Measurements from ENCODE around the gene TLE4. TPM values are rescaled to one million over a fixed set of nuclear protein-coding genes. Genes with fewer than 3 reads are reported as not detected.

The TLE4 gene
- polyA plus RNA-seq, 1 of the 3 experiments (the other 2 are of a cell fraction): 40.4 TPM

DNA sequence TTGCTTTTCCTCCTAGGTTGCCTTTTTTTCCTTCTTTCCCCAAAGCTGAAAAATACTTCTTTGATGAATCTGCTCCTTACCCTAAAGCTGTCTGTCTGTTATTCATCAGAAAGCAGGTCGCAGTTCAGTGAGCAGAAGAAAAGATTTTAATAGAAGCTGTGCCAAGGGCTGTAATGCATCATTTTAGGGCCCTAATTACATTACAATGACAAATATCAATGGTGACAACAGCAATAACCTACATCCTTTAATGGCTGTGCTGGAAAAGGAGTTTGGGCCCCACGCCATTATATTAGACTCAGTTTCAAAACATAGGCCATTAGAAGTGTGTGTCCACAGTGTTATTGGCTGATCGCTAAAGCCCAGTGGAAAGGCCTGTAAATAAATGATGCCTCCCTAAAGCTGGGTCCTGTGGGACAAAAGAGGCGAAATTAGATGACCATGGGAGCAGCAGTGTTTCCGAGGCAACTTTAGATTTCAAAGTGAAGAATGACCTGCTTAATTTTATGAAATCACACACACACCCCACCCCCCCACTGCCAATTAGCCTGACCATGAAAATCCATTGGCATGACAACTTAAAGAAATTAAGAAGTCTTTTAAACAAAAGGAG, 38.4 kb downstream of the TLE4 start (continued):
- TF ChIP-seq, protein P1, sequence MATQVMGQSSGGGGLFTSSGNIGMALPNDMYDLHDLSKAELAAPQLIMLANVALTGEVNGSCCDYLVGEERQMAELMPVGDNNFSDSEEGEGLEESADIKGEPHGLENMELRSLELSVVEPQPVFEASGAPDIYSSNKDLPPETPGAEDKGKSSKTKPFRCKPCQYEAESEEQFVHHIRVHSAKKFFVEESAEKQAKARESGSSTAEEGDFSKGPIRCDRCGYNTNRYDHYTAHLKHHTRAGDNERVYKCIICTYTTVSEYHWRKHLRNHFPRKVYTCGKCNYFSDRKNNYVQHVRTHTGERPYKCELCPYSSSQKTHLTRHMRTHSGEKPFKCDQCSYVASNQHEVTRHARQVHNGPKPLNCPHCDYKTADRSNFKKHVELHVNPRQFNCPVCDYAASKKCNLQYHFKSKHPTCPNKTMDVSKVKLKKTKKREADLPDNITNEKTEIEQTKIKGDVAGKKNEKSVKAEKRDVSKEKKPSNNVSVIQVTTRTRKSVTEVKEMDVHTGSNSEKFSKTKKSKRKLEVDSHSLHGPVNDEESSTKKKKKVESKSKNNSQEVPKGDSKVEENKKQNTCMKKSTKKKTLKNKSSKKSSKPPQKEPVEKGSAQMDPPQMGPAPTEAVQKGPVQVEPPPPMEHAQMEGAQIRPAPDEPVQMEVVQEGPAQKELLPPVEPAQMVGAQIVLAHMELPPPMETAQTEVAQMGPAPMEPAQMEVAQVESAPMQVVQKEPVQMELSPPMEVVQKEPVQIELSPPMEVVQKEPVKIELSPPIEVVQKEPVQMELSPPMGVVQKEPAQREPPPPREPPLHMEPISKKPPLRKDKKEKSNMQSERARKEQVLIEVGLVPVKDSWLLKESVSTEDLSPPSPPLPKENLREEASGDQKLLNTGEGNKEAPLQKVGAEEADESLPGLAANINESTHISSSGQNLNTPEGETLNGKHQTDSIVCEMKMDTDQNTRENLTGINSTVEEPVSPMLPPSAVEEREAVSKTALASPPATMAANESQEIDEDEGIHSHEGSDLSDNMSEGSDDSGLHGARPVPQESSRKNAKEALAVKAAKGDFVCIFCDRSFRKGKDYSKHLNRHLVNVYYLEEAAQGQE (IDR thresholded peaks at IDR 0.05; ENCODE audit: low read depth, low read length): 0 out of 2 replicates have a peak, but pooled peaks have one; percentile 19
- TF ChIP-seq CHD2 (IDR thresholded peaks at IDR 0.05; ENCODE audit: low read length, partially characterized antibody) (peak; percentile 64), FOXJ3 (CRISPR knock-in tag; IDR thresholded peaks at IDR 0.05) (peak; percentile 83), MXI1 (IDR thresholded peaks at IDR 0.05; ENCODE audit: low read depth, low read length) (no peak; the same call in 1 of the 2 replicates), RFX5 (IDR thresholded peaks at IDR 0.05; ENCODE audit: low read length) (no peak), JUND (IDR thresholded peaks at IDR 0.05) (peak; percentile 95), FOXM1 (IDR thresholded peaks at IDR 0.05; ENCODE audit: low read depth) (peak; percentile 83), MEF2A (IDR thresholded peaks at IDR 0.05; ENCODE audit: borderline replicate concordance, low read depth) (peak; percentile 85), SIN3A (IDR thresholded peaks at IDR 0.05; ENCODE audit: borderline replicate concordance, low read depth, low read length) (0 out of 2 replicates have a peak, but pooled peaks have one; percentile 61), EZH2phosphoT487 (IDR thresholded peaks at IDR 0.05; ENCODE audit: borderline replicate concordance, low read depth) (no peak), GATA2 (CRISPR knock-in tag; IDR thresholded peaks at IDR 0.05) (peak; percentile 47), TCF12 (IDR thresholded peaks at IDR 0.05) (peak; percentile 99), TAF1 (IDR thresholded peaks at IDR 0.05; ENCODE audit: borderline replicate concordance, low read depth, low read length) (0 out of 2 replicates have a peak, but pooled peaks have one; percentile 6), RXRA (IDR thresholded peaks at IDR 0.05; ENCODE audit: borderline replicate concordance, low read depth) (peak; percentile 75), YY1 (IDR thresholded peaks at IDR 0.05; ENCODE audit: low read depth) (0 out of 2 replicates have a peak, but pooled peaks have one; percentile 16), POLR2AphosphoS5 (IDR thresholded peaks at IDR 0.05; ENCODE audit: low read depth, low read length) (peak; percentile 94), NRF1 (IDR thresholded peaks at IDR 0.05; ENCODE audit: low read depth, low read length) (no peak), USF2 (IDR thresholded peaks at IDR 0.05; ENCODE audit: borderline replicate concordance, low read depth, low read length) (no peak), SMC3 (IDR thresholded peaks at IDR 0.05; ENCODE audit: low read depth, low read length) (peak; percentile 16; the same call in 1 of the 2 replicates), RCOR1 (IDR thresholded peaks at IDR 0.05; ENCODE audit: low read length) (peak; percentile 79), ELF1 (IDR thresholded peaks at IDR 0.05) (no peak), EP300 (IDR thresholded peaks at IDR 0.05; ENCODE audit: borderline replicate concordance in 1 of 2, low read depth in 1 of 2, low read length in 1 of 2) (peak; percentile 93 to 94), NFIC (IDR thresholded peaks at IDR 0.05; ENCODE audit: borderline replicate concordance) (peak; percentile 96), RAD21 (IDR thresholded peaks at IDR 0.05; ENCODE audit: low read length) (peak; percentile 51)
- TF ChIP-seq, protein P2, sequence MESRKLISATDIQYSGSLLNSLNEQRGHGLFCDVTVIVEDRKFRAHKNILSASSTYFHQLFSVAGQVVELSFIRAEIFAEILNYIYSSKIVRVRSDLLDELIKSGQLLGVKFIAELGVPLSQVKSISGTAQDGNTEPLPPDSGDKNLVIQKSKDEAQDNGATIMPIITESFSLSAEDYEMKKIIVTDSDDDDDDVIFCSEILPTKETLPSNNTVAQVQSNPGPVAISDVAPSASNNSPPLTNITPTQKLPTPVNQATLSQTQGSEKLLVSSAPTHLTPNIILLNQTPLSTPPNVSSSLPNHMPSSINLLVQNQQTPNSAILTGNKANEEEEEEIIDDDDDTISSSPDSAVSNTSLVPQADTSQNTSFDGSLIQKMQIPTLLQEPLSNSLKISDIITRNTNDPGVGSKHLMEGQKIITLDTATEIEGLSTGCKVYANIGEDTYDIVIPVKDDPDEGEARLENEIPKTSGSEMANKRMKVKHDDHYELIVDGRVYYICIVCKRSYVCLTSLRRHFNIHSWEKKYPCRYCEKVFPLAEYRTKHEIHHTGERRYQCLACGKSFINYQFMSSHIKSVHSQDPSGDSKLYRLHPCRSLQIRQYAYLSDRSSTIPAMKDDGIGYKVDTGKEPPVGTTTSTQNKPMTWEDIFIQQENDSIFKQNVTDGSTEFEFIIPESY (IDR thresholded peaks at IDR 0.05; ENCODE audit: borderline replicate concordance, low read depth): peak; percentile 85; the same call in 1 of the 2 replicates

Measured in SK-N-SH (cell line).